ENCODE data around the gene DNAAF6. TPM values are rescaled to one million over a fixed set of nuclear protein-coding genes. Genes with fewer than 3 reads are reported as not detected.
A peak's percentile ranks its signal among the peaks of the same experiment; 100 is the strongest.
"Not testable (repeated sequence)": the region's sequence is repeated elsewhere in the genome, so short reads cannot be mapped to it uniquely, and the experiment has no call there.

The DNAAF6 gene
- not detected for polyA plus RNA-seq (2013, experiment 1 of 2)
- not detected for polyA plus RNA-seq (2013, experiment 2 of 2)

GRCh38 chrX:107205770-107206696 lies at the start of gene DNAAF6, which contains the start of gene NUP62CL:
Gene DNAAF6 (plus strand): TSS chrX:107206611. CDS start chrX:107212876, 6,265 bp downstream.
Gene NUP62CL (minus strand): TSS chrX:107206433. CDS start chrX:107175146, 31,287 bp downstream.
- peak within 1 kb of the TSS; percentile 5 for H3K4me3 ChIP-seq (ENCODE audit: low read length)
- no peaks in the 10 kb centered on the region for H3K79me1 ChIP-seq (ENCODE audit: low read length)
- H3K27me3 ChIP-seq (ENCODE audit: insufficient read depth, low read length, poor library complexity), result no peaks in the 10 kb centered on the region
- no peak within 1 kb of the TSS for H3K23ac ChIP-seq (ENCODE audit: low read length)
- no CpG with 5 or more reads among the region's 66 CpGs for WGBS (ENCODE audit: extremely low coverage, insufficient coverage, low lambda C conversion rate)
- H3K9ac ChIP-seq (ENCODE audit: low read length), result peak within 1 kb of the TSS; percentile 54
- no peak within 1 kb of the TSS for H4K5ac ChIP-seq (ENCODE audit: low read length)
- H2BK5ac ChIP-seq (ENCODE audit: low read length), result no peak within 1 kb of the TSS
- H3K79me2 ChIP-seq (ENCODE audit: control insufficient read depth, insufficient read depth, low read length), result no peaks in the 10 kb centered on the region
- no peak within 1 kb of the TSS for H2AK5ac ChIP-seq (ENCODE audit: low read length)
- no peak within 1 kb of the TSS for H3K18ac ChIP-seq (ENCODE audit: low read length)
- peak within 1 kb of the TSS; percentile 52 for H3K4me2 ChIP-seq (ENCODE audit: low read length)
- no peaks in the 10 kb centered on the region for H3K4me1 ChIP-seq (ENCODE audit: control insufficient read depth, low read depth, low read length)
- no peak within 1 kb of the TSS for H3K27ac ChIP-seq (ENCODE audit: low read depth, low read length)
- no peak within 1 kb of the TSS for H4K8ac ChIP-seq (ENCODE audit: low read depth, low read length)
- no peaks in the 10 kb centered on the region for H3K36me3 ChIP-seq (ENCODE audit: control insufficient read depth, insufficient read depth, low read length)
- H3K56ac ChIP-seq (ENCODE audit: low read length), result peak within 1 kb of the TSS; percentile 77
- H2BK120ac ChIP-seq (ENCODE audit: low read depth, low read length), result no peak within 1 kb of the TSS
- peak; percentile 97 for DNase-seq
- H2BK15ac ChIP-seq (replicated peaks; ENCODE audit: low read depth), result no peak within 1 kb of the TSS
- H3K4ac ChIP-seq (ENCODE audit: low read depth, low read length), result no peak within 1 kb of the TSS

- not testable (repeated sequence) for DNase-seq; H3K18ac ChIP-seq (ENCODE audit: low read length); H4K5ac ChIP-seq (ENCODE audit: low read length); H2AK5ac ChIP-seq (ENCODE audit: low read length); H3K79me1 ChIP-seq (ENCODE audit: low read length); H2BK5ac ChIP-seq (ENCODE audit: low read length); H3K36me3 ChIP-seq (ENCODE audit: control insufficient read depth, insufficient read depth, low read length); H3K4ac ChIP-seq (ENCODE audit: low read depth, low read length); H3K4me3 ChIP-seq (ENCODE audit: low read length); H3K9ac ChIP-seq (ENCODE audit: low read length); H2BK120ac ChIP-seq (ENCODE audit: low read depth, low read length); H3K79me2 ChIP-seq (ENCODE audit: control insufficient read depth, insufficient read depth, low read length); H3K56ac ChIP-seq (ENCODE audit: low read length); H3K27me3 ChIP-seq (ENCODE audit: insufficient read depth, low read length, poor library complexity); H3K27ac ChIP-seq (ENCODE audit: low read depth, low read length); H3K4me1 ChIP-seq (ENCODE audit: control insufficient read depth, low read depth, low read length); H4K8ac ChIP-seq (ENCODE audit: low read depth, low read length); H3K4me2 ChIP-seq (ENCODE audit: low read length); H2BK15ac ChIP-seq (replicated peaks; ENCODE audit: low read depth); H3K23ac ChIP-seq (ENCODE audit: low read length)
- no CpG with 5 or more reads among the region's 4 CpGs for WGBS (ENCODE audit: extremely low coverage, insufficient coverage, low lambda C conversion rate)
Observed at GRCh38 chrX:107157618-107158017, 48.8 kb upstream of the DNAAF6 start.

GRCh38 chrX:107167163-107167921 lies 39.1 kb upstream of the DNAAF6 start:
- Histone ChIP-seq H2BK5ac (ENCODE audit: low read length) (no peak overlapping the region), H3K9ac (ENCODE audit: low read length) (no peak overlapping the region), H4K8ac (ENCODE audit: low read depth, low read length) (no peak overlapping the region), H3K79me1 (ENCODE audit: low read length) (no peaks in the 10 kb centered on the region), H3K79me2 (ENCODE audit: control insufficient read depth, insufficient read depth, low read length) (no peaks in the 10 kb centered on the region), H3K36me3 (ENCODE audit: control insufficient read depth, insufficient read depth, low read length) (no peaks in the 10 kb centered on the region), H3K18ac (ENCODE audit: low read length) (no peak overlapping the region), H3K23ac (ENCODE audit: low read length) (no peak overlapping the region), H2AK5ac (ENCODE audit: low read length) (no peak overlapping the region), H2BK15ac (replicated peaks; ENCODE audit: low read depth) (no peak overlapping the region), H3K4me3 (ENCODE audit: low read length) (no peak overlapping the region), H2BK120ac (ENCODE audit: low read depth, low read length) (no peak overlapping the region), H3K4me2 (ENCODE audit: low read length) (no peak overlapping the region), H3K27me3 (ENCODE audit: insufficient read depth, low read length, poor library complexity) (no peaks in the 10 kb centered on the region), H3K4me1 (ENCODE audit: control insufficient read depth, low read depth, low read length) (no peaks in the 10 kb centered on the region), H3K56ac (ENCODE audit: low read length) (no peak overlapping the region), H3K4ac (ENCODE audit: low read depth, low read length) (no peak overlapping the region), H4K5ac (ENCODE audit: low read length) (no peak overlapping the region), H3K27ac (ENCODE audit: low read depth, low read length) (no peak overlapping the region)
- WGBS (ENCODE audit: extremely low coverage, insufficient coverage, low lambda C conversion rate), result no CpG with 5 or more reads among the region's 3 CpGs
- no peak for DNase-seq

GRCh38 chrX:107168257-107168656 lies 38.2 kb upstream of the DNAAF6 start:
- no peak overlapping the region for H3K9ac ChIP-seq (ENCODE audit: low read length)
- H3K79me1 ChIP-seq (ENCODE audit: low read length), result no peaks in the 10 kb centered on the region
- no peak overlapping the region for H2BK5ac ChIP-seq (ENCODE audit: low read length)
- no peak overlapping the region for H3K18ac ChIP-seq (ENCODE audit: low read length)
- no peak overlapping the region for H4K5ac ChIP-seq (ENCODE audit: low read length)
- H3K27ac ChIP-seq (ENCODE audit: low read depth, low read length), result no peak overlapping the region
- no peaks in the 10 kb centered on the region for H3K79me2 ChIP-seq (ENCODE audit: control insufficient read depth, insufficient read depth, low read length)
- no peak overlapping the region for H3K4me3 ChIP-seq (ENCODE audit: low read length)
- H3K23ac ChIP-seq (ENCODE audit: low read length), result no peak overlapping the region
- no peaks in the 10 kb centered on the region for H3K4me1 ChIP-seq (ENCODE audit: control insufficient read depth, low read depth, low read length)
- H3K27me3 ChIP-seq (ENCODE audit: insufficient read depth, low read length, poor library complexity), result no peaks in the 10 kb centered on the region
- no peak overlapping the region for H3K4ac ChIP-seq (ENCODE audit: low read depth, low read length)
- no peaks in the 10 kb centered on the region for H3K36me3 ChIP-seq (ENCODE audit: control insufficient read depth, insufficient read depth, low read length)
- no peak overlapping the region for H4K8ac ChIP-seq (ENCODE audit: low read depth, low read length)
- DNase-seq, result no peak
- H2AK5ac ChIP-seq (ENCODE audit: low read length), result no peak overlapping the region
- H3K4me2 ChIP-seq (ENCODE audit: low read length), result no peak overlapping the region
- H3K56ac ChIP-seq (ENCODE audit: low read length), result no peak overlapping the region
- H2BK120ac ChIP-seq (ENCODE audit: low read depth, low read length), result no peak overlapping the region
- no peak overlapping the region for H2BK15ac ChIP-seq (replicated peaks; ENCODE audit: low read depth)

- Histone ChIP-seq H2AK5ac (ENCODE audit: low read length) (no peak overlapping the region), H3K56ac (ENCODE audit: low read length) (no peak overlapping the region), H4K8ac (ENCODE audit: low read depth, low read length) (no peak overlapping the region), H3K79me1 (ENCODE audit: low read length) (no peaks in the 10 kb centered on the region), H4K5ac (ENCODE audit: low read length) (no peak overlapping the region), H2BK120ac (ENCODE audit: low read depth, low read length) (no peak overlapping the region), H3K36me3 (ENCODE audit: control insufficient read depth, insufficient read depth, low read length) (no peaks in the 10 kb centered on the region), H3K4ac (ENCODE audit: low read depth, low read length) (no peak overlapping the region), H3K18ac (ENCODE audit: low read length) (no peak overlapping the region), H2BK15ac (replicated peaks; ENCODE audit: low read depth) (no peak overlapping the region), H3K79me2 (ENCODE audit: control insufficient read depth, insufficient read depth, low read length) (no peaks in the 10 kb centered on the region), H3K23ac (ENCODE audit: low read length) (no peak overlapping the region), H3K4me3 (ENCODE audit: low read length) (no peak overlapping the region), H3K4me1 (ENCODE audit: control insufficient read depth, low read depth, low read length) (no peaks in the 10 kb centered on the region), H3K27ac (ENCODE audit: low read depth, low read length) (no peak overlapping the region), H3K9ac (ENCODE audit: low read length) (no peak overlapping the region), H3K27me3 (ENCODE audit: insufficient read depth, low read length, poor library complexity) (no peaks in the 10 kb centered on the region), H3K4me2 (ENCODE audit: low read length) (no peak overlapping the region), H2BK5ac (ENCODE audit: low read length) (no peak overlapping the region)
- DNase-seq, result peak; percentile 6
- WGBS (ENCODE audit: extremely low coverage, insufficient coverage, low lambda C conversion rate), result no CpG with 5 or more reads among the region's 1 CpG
Observed at GRCh38 chrX:107168712-107169111, 37.7 kb upstream of the DNAAF6 start.
